RPMI8226 (cell line): ENCODE data around the gene NUMB.
A peak's percentile ranks its signal among the peaks of the same experiment; 100 is the strongest.

Source experiments
- DNase-seq: peaks from one replicate; pipeline ENCODE4 v3.0.0-alpha.2; 2015

The NUMB gene

DNA sequence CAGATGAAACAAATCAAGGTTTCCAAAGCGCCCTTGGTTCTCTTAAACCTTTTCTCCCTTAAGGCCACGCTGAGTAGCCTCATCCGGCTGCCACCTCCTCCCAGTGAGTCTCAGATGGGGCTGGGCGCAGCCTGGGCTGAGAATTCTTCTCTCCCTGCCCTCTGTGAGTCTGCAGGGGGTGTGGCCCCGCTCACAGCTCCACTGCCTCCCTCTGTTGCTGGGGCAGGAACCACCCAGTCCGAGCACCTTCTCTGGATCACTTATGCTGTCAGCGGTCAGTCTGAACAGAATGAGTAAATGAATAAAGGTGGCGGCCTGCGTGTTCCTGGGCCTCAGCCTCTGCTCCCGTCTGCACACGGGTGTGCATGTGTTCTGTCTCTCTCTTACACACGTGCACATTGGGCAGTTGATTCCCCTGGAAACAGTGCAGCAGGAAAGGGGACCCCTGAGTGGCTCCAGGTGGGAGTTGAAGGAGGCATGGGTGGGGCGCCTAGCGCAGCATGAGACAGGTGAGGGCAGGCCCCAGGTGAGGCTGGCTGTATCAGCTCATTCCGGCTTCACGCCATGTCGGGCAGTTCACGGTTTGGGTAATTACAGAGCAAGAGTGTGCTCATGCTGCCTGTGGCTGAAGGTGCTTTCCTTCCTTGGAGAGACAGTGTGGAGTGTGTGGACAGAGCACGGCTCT lies 216.7 kb downstream of the NUMB start:
- no peak for DNase-seq

DNA sequence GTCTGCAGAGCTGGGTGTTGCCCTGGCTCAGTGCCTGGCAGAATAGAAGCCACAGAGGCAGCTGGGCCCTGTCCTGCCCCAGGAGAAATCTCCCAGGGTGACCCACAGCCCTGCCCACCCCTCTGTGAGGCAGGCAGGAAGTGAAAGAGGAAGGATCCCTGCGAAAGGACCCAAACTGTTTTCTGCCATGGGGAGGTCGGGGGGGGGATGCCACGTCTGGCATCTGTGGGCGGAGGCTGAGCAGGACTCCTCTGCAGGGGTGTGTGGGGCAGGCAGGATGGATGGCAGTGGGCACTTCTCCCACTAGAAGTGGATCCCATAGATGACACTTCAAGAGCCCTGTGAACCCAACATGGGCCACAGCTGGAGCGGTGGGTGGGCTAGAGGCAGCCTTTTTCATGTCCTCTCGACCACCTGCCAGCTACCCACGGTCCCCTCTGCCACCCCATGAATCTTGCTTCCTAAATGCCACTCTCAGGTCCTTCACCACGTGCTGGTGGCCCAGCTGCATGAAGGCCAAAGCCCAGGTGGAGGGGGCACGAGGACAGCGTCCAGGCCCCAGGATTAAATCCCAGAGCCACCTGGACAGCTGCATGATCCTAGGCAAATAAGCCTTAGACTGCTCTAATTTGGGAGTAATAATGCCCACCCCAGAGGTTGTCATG lies 217.4 kb downstream of the NUMB start:
- DNase-seq = peak; percentile 61

DNA sequence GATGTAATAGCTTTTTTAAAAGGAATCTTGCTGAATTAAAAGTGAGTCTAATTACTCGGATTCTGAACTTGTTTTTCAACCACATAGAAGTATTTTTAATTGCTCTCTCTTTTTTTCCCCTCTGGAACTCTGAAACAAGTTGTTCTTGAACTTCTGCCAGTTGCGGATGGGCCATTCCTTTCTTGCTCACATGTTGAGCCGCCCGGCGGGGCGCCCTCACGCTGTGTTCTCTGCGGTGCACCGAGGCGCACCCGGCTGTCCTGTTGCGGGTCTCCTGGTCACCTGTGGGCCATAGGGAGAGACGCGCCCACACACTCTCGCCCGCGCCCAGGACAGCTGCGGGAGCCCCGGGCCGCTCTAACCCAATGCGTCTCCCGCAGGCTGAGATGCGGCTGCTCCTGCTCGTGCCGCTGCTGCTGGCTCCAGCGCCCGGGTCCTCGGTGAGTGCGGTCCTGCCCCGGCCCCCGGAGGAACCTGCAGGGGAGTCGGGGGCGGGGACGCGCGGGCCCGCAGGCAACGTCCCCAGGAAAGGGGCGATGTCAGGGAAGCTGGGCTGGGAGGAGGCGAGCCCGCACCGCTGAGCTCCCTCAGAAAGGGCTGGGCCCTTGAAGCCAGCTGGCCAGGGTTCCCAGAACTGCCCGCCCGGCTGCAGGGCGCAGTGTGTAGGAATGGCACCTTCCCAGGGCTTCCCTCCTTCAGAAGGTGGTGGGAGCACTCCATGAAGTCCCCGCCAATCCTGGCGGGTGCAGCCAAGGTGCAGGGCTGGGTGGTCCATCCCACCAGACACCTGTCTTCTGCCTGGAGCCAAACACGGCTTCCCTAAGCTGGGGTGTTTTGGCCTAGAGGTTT lies 218.7 kb downstream of the NUMB start:
- DNase-seq = no peak

DNA sequence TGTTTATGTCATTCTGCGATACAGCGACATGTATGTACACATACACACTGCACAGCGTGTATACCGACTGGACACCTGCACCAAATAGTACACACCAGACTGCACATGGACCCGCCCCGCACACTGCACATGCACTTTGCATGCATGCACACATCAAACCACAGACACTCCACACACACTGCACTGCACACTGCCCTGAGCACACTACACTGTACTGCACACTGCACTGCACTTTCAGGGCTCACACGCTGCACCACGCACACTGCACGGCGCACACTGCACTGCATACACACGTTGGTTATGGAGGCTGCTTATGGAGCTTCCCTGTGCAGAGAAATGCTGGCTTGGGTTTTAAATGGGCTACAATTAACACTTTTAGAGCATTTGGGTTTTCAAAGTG lies 219.4 kb downstream of the NUMB start:
- DNase-seq = peak; percentile 14

DNA sequence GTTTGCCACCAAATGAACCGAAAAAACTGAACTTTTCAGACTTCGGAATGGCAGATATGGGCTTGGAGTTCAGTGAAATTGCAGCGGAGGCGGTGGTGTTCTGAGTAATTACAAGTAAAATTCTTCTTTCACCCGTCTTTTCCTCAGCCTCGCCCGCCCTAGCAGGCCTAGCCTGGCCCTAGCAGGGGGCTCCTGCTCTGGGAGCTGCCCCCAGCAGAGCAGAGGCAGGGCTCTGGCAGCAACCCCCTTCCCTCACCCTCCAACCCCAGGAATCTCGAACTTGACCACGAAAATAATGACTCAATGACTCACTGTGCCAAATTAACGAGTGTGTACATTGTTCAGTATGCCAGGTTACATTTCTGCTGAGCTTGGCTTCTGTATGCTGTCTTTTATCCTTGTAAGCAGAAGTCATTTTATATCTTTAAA lies 219.9 kb downstream of the NUMB start:
- DNase-seq = peak; percentile 58

DNA sequence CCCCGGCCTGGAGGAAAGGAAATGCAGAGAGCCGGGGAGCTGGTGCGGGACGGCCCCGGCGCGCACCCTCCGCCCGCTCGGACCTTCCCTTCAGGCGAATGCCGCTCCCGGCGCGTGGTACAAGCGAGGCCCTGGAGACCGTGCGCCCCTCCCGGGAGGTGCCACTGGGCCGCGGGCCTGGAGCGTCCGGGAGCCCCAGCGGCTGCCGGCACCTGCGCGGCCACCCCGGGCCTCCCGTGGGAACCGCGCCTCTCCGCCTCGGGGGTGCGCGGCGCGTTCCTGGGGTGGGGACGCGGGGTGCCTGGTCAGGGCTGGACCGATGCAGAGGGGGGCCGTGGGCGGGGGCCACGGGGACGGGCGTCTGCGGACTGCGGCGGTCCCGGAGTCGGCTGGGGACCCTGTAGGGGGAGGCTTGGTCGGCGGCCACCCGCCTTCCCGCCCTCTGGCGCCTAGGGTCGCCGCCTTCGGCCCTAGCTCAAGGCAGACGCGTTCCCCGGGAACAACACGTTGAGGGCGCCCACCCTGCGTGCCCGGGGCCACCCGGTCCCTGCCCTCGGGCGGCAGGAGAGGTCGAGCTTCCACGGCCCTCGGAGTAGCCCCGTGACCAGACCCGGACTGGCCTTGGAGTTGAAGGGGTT lies 220.4 kb downstream of the NUMB start:
- peak; percentile 23 for DNase-seq

GRCh38 chr14:73237219-73237785 lies 221.0 kb downstream of the NUMB start, which contains the start of gene PAPLN:
Gene PAPLN, plus strand, starts transcription at chr14:73237506. Its CDS starts 2,273 bp downstream, at chr14:73239779.
- peak; percentile 53 for DNase-seq

DNA sequence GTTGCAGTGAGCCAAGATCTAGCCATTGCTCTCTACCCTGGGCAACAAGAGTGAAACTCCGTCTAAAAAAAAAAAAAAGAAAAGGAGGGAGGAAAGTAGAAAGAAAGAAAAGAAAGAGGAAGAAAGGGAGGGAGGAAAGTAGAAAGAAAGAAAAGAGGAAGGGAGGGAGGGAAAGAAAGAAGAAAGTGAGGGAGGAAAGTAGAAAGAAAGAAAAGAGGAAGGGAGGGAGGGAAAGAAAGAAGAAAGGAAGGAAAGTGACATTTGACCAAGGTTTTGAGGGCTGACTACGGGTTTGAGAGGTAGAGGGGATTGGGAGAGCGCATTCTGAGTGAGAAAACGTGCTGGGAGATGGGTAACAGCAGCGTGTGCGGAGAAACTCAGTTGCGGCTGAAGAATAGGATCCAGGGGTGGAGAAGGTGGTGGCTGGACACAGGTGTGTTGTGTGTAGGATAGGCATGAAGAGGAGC lies 221.6 kb downstream of the NUMB start:
- DNase-seq = no peak

- no peak for DNase-seq
Observed at GRCh38 chr14:73236157-73236556, 222.2 kb downstream of the NUMB start.

DNA sequence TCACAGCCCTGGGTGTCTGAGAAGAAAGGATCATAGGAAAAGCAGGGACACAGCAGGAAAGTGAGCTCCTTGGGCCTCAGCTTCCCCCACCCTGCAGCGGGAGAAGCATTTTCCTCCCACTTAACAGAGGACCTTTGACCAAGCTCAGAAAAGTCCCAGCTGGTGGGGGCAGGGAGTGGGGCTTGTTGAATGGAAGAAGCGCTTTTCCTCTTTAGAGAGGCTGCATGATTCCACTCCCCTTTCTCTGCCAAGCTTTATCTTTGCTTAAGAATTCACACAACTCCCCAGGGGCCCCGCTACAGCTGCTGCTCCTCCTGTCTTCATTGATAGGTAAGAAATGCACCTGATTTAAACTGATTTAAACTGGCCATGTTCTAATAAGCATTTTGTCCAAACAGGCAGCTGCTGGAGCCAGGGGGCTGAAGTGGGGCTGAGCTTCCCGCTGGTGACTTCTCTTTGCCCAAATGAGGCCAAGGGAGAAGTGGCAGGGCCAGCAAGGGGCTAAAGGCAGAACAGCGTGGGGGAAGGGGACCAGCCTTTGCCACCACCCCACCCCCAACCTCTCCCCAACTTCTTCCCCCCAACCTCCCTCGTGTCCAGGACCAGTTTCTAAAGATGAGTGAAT lies 222.7 kb downstream of the NUMB start:
- DNase-seq = no peak

GRCh38 chr14:73234586-73235394 lies 223.6 kb downstream of the NUMB start:
- DNase-seq = no peak

DNA sequence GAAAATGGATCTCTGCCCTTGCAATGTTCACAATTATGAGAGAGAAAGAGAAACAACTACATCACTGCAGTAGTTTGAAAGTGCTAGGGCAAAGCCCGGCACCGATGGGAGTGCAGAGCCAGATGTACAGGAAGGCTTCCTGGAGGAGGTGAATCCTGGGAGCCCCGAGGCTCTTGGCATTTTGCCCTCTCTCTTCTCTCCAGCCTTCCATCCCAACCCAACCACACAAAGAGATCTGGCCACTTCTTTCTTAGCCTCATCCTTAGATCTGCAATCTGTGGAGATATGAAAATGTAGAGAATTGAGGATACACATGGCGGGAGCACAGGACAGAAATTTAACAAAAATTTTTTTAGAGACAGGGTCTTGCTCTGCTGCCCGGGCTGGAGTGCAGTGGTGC lies 224.3 kb downstream of the NUMB start:
- no peak for DNase-seq

- peak; percentile 71 for DNase-seq
Observed at GRCh38 chr14:73233564-73233963, 224.8 kb downstream of the NUMB start.

- no peak for DNase-seq
Observed at GRCh38 chr14:73232984-73233383, 225.4 kb downstream of the NUMB start.

DNA sequence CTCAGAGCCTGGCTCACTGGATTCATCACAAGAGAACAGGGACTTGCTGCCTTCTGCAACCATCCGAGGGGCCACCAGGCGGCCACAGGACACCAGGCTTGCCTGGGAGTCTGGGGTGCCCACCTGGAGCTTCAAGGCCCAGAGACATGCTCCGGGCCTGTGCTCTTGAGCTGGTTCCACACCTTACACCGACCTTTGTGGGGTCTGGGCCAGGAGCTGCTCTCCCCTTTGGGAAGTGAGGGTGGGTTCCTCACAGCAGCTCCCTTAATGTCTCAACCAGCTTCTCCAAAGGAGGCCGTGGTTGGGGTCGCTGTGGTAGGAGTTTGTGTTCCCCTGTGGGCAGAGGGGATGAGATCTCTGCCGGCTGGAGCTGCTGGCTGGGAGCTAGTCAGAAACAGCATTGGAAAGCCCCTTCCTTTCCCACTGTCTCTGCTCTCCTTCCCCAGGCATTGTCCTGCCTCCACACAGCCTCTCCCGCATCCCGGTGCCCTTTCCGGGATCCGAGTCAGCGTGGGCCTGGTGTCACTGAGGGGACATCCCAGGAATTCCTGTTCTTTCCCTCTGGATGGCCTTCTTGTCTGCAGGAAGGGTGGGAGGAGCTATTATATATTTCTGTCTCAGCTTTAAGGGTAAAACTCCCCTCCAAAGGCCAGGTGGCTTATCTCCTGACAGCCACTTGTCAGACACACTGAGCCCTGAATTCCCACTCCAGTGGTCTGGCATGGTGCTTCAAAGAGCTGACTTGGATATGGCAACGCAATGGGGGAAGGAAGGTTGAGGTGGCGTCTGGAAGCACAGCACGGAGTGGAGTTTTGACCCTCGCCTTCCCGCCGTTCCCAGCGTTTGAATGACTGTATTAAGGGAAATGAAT lies 226.1 kb downstream of the NUMB start:
- DNase-seq = peak; percentile 28

DNA sequence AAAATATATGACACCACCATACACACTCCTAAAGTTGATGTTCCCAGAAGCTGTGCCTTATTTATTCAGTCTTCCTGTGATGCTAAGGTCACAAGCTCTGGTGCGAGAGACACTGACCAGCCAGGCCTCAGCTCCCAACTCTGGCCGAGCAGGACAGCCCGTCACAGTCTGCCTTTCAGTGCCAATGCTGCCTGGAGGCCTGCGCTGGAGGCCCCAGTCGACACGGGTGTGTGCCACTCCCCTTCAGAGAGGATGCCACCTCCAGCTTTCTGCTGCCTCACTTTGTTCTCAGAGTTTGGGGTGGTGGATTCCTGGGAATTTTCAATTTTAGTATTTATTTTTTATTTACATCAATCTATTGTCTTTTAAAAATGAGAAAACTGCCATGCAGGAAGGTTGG lies 228.3 kb downstream of the NUMB start:
- DNase-seq = no peak

DNA sequence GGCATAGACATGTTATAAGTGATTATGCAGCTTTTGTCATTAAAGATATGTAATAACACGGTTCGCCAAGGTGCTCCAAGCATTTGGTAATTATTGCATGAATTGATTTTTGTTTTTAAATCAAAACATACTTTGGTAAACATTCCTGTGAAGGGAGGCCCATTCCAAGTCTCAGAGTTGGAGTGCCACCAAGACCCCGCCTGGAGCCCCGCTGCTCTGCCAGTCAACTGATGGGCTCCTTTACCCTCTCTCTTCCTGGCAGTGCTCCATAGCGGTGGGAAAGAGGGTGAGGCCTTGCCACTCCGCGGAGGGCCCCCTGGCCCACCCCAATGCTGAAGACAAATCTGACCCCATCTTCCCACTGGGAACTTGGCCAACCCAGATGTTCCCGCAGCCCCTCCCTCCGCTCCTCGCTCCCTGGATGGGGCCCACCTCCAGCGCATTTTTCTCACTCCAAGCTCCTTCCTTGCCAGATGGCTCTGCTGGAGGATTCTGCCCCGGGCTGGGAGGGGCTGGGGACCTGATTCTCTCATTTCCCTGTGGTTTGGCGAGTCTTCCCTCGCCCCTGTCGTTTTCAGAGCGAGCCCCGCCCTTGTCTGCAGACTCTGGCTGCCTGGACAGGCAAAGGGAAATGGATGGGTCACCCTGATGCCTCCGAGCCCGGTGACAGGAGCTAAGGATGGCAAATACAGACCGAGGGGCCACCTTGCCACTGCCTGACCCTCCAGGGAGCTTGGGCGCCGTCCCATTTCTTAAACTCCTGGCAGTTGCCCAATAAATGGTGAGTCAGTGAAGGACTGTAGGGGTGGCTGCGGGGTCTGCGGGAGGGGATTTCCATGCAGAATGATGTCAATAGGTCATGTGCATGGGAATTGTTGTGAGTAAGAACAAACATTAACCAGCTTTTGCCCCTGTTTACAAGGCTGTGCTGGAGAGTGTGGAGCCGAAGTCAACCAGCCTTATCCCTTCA lies 230.2 kb downstream of the NUMB start:
- DNase-seq = no peak

DNA sequence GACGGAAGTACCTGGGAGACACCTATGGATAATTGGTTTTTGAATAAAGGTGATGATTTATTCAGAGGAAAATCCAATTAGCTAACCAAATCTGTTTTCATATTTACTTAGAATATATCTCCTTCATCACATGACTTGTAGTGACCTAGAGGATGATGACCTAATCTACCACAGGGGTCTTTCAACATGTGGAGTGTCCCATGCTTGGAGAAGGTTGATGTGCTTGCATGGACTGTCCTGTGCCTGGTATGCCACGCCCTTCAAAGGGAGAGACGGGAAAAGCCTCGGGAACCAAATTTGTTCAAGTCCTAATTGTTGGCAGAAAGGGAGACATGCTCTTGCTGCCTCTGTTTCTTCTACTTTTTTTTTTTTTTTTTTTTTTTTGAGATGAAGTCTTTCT lies 232.8 kb downstream of the NUMB start:
- no peak for DNase-seq
